ENCODE results near the gene AKAP8L. TPM values are rescaled to one million over a fixed set of nuclear protein-coding genes. Genes with fewer than 3 reads are reported as not detected.

The AKAP8L gene
- total RNA-seq, 1 experiment from 2014 or later = 132 TPM

- Histone ChIP-seq H3K27ac (ENCODE audit: low read depth, low read length, poor library complexity, severe bottlenecking) (no peak overlapping the region), H3K4me1 (ENCODE audit: insufficient read depth, low read length, poor library complexity, severe bottlenecking) (peaks cover 30% of the 10 kb centered on the region), H3K27me3 (replicated peaks; ENCODE audit: insufficient read depth, low read depth, low read length, poor library complexity) (no peaks in the 10 kb centered on the region), H3K9me3 (ENCODE audit: low read depth, low read length, poor library complexity, severe bottlenecking) (no peaks in the 10 kb centered on the region), H3K4me3 (ENCODE audit: low read depth, low read length, poor library complexity, severe bottlenecking) (no peak overlapping the region), H3K36me3 (ENCODE audit: insufficient read depth, low read length, poor library complexity, severe bottlenecking) (no peaks in the 10 kb centered on the region)
- ChIA-PET CTCF (no interaction called here), POLR2A (ENCODE audit: low non-redundant PET) (no interaction called here)
- BruUV-seq (replicated peaks) = no TSS peak
- intact Hi-C loops (cut with micrococcal nuclease; ENCODE audit: unreplicated experiment) = no loop called here
- no peak for DNase-seq (ENCODE audit: low spot score)
- TF ChIP-seq CTCF (conservative IDR thresholded peaks at IDR 0.05; ENCODE audit: low read depth, low read length) (no peak), EZH2 (IDR thresholded peaks at IDR 0.05; ENCODE audit: borderline replicate concordance, low read depth, low read length, poor library complexity, severe bottlenecking) (no peak)
These were observed 34.3 kb upstream of the AKAP8L start for GRCh38 chr19:15453091-15453578.

GRCh38 chr19:15452111-15453047 lies 33.6 kb upstream of the AKAP8L start:
- no peaks in the 10 kb centered on the region for H3K27me3 ChIP-seq (replicated peaks; ENCODE audit: insufficient read depth, low read depth, low read length, poor library complexity)
- intact Hi-C loops (cut with micrococcal nuclease; ENCODE audit: unreplicated experiment) = no loop called here
- no peak for TF ChIP-seq EZH2 (IDR thresholded peaks at IDR 0.05; ENCODE audit: borderline replicate concordance, low read depth, low read length, poor library complexity, severe bottlenecking)
- TF ChIP-seq CTCF (conservative IDR thresholded peaks at IDR 0.05; ENCODE audit: low read depth, low read length) = no peak
- no peak overlapping the region for H3K4me3 ChIP-seq (ENCODE audit: low read depth, low read length, poor library complexity, severe bottlenecking)
- no peaks in the 10 kb centered on the region for H3K36me3 ChIP-seq (ENCODE audit: insufficient read depth, low read length, poor library complexity, severe bottlenecking)
- peak; percentile 77 for DNase-seq (ENCODE audit: low spot score)
- no peak overlapping the region for H3K27ac ChIP-seq (ENCODE audit: low read depth, low read length, poor library complexity, severe bottlenecking)
- H3K9me3 ChIP-seq (ENCODE audit: low read depth, low read length, poor library complexity, severe bottlenecking) = no peaks in the 10 kb centered on the region
- BruUV-seq (replicated peaks) = no TSS peak
- H3K4me1 ChIP-seq (ENCODE audit: insufficient read depth, low read length, poor library complexity, severe bottlenecking) = peaks cover 24% of the 10 kb centered on the region
- CTCF ChIA-PET = no interaction called here
- POLR2A ChIA-PET (ENCODE audit: low non-redundant PET) = no interaction called here

- no peak for DNase-seq (ENCODE audit: low spot score)
- H3K27ac ChIP-seq (ENCODE audit: low read depth, low read length, poor library complexity, severe bottlenecking) = no peak overlapping the region
- intact Hi-C loops (cut with micrococcal nuclease; ENCODE audit: unreplicated experiment) = no loop called here
- H3K27me3 ChIP-seq (replicated peaks; ENCODE audit: insufficient read depth, low read depth, low read length, poor library complexity) = no peaks in the 10 kb centered on the region
- no peaks in the 10 kb centered on the region for H3K36me3 ChIP-seq (ENCODE audit: insufficient read depth, low read length, poor library complexity, severe bottlenecking)
- BruUV-seq (replicated peaks) = no TSS peak
- H3K4me3 ChIP-seq (ENCODE audit: low read depth, low read length, poor library complexity, severe bottlenecking) = no peak overlapping the region
- peaks cover 14% of the 10 kb centered on the region for H3K4me1 ChIP-seq (ENCODE audit: insufficient read depth, low read length, poor library complexity, severe bottlenecking)
- no peaks in the 10 kb centered on the region for H3K9me3 ChIP-seq (ENCODE audit: low read depth, low read length, poor library complexity, severe bottlenecking)
- TF ChIP-seq EZH2 (IDR thresholded peaks at IDR 0.05; ENCODE audit: borderline replicate concordance, low read depth, low read length, poor library complexity, severe bottlenecking) (no peak), CTCF (conservative IDR thresholded peaks at IDR 0.05; ENCODE audit: low read depth, low read length) (no peak)
- ChIA-PET POLR2A (ENCODE audit: low non-redundant PET) (interaction anchor here (0.7 kb wide), 1 partner anchor 11 kb away, joined by 3 read pairs; no protein-coding TSS in a partner anchor), CTCF (no interaction called here)
These were observed 31.7 kb upstream of the AKAP8L start for GRCh38 chr19:15450528-15450890.
